T-helper 2 cell treated with Interferon-gamma antibody and Interleukin-4, amounts not matched to agents 5 μg/mL and 100 μg/mL, for 36 hours (primary cell): ENCODE measurements around the gene GMPPB.
"Not testable (repeated sequence)": the region's sequence is repeated elsewhere in the genome, so short reads cannot be mapped to it uniquely, and the experiment has no call there.

Source experiments
- DNase-seq: peaks from one replicate; pipeline ENCODE4 v3.0.0; 2021; ENCODE audit warnings: low spot score
- H3K27ac Mint-ChIP-seq: one replicate; pipeline ENCODE4 v1.8.0; 2021; ENCODE audit warnings: mild to moderate bottlenecking, mixed read lengths
- H3K27me3 Mint-ChIP-seq: one replicate; pipeline ENCODE4 v1.8.0; 2021; ENCODE audit warnings: low read depth, mixed read lengths
- H3K36me3 Mint-ChIP-seq: one replicate; pipeline ENCODE4 v1.8.0; 2021; ENCODE audit warnings: low read depth, mixed read lengths
- H3K4me1 Mint-ChIP-seq: one replicate; pipeline ENCODE4 v1.8.0; 2021; ENCODE audit warnings: low read depth, mixed read lengths
- H3K4me3 Mint-ChIP-seq: one replicate; pipeline ENCODE4 v1.8.0; 2022; ENCODE audit warnings: mild to moderate bottlenecking, moderate library complexity, mixed read lengths
- H3K9me3 Mint-ChIP-seq: one replicate; pipeline ENCODE4 v1.8.0; 2021; ENCODE audit warnings: mixed read lengths

GMPPB gene

GRCh38 chr3:49686346-49686745 is 37.4 kb downstream of the GMPPB start:
- H3K4me3 Mint-ChIP-seq, H3K9me3 Mint-ChIP-seq, H3K27ac Mint-ChIP-seq, H3K36me3 Mint-ChIP-seq, DNase-seq, H3K27me3 Mint-ChIP-seq: not testable (repeated sequence)
- peaks cover 17% of the 10 kb centered on the region for H3K4me1 Mint-ChIP-seq

- not testable (repeated sequence) for DNase-seq, H3K27ac Mint-ChIP-seq, H3K36me3 Mint-ChIP-seq, H3K27me3 Mint-ChIP-seq, H3K4me3 Mint-ChIP-seq, H3K9me3 Mint-ChIP-seq
- H3K4me1 Mint-ChIP-seq: peaks cover 15% of the 10 kb centered on the region
These were observed 37.9 kb downstream of the GMPPB start for GRCh38 chr3:49685846-49686245.

GRCh38 chr3:49685103-49685502 is 38.6 kb downstream of the GMPPB start:
- DNase-seq, H3K4me1 Mint-ChIP-seq, H3K36me3 Mint-ChIP-seq, H3K27me3 Mint-ChIP-seq, H3K9me3 Mint-ChIP-seq, H3K27ac Mint-ChIP-seq, H3K4me3 Mint-ChIP-seq: not testable (repeated sequence)

- H3K27ac Mint-ChIP-seq, DNase-seq, H3K27me3 Mint-ChIP-seq, H3K4me3 Mint-ChIP-seq, H3K4me1 Mint-ChIP-seq, H3K9me3 Mint-ChIP-seq: not testable (repeated sequence)
- H3K36me3 Mint-ChIP-seq: peaks cover 12% of the 10 kb centered on the region
These were observed 39.3 kb downstream of the GMPPB start for GRCh38 chr3:49684453-49684852.

- Mint-ChIP-seq H3K36me3 (peaks cover 14% of the 10 kb centered on the region), H3K9me3 (no peaks in the 10 kb centered on the region), H3K4me1 (no peaks in the 10 kb centered on the region), H3K4me3 (no peak overlapping the region), H3K27me3 (no peaks in the 10 kb centered on the region), H3K27ac (no peak overlapping the region)
- DNase-seq: no peak
These were observed 40.6 kb downstream of the GMPPB start for GRCh38 chr3:49683162-49683561.

- Mint-ChIP-seq H3K27ac (no peak overlapping the region), H3K9me3 (no peaks in the 10 kb centered on the region), H3K4me3 (no peak overlapping the region)
These were observed 42.2 kb downstream of the GMPPB start for GRCh38 chr3:49681543-49681942.

GRCh38 chr3:49681232-49681522 is 42.6 kb downstream of the GMPPB start:
- H3K36me3 Mint-ChIP-seq: peaks cover 17% of the 10 kb centered on the region
- no peaks in the 10 kb centered on the region for H3K27me3 Mint-ChIP-seq
- H3K4me1 Mint-ChIP-seq: no peaks in the 10 kb centered on the region
- H3K9me3 Mint-ChIP-seq: no peaks in the 10 kb centered on the region
- H3K4me3 Mint-ChIP-seq: no peak overlapping the region
- DNase-seq: no peak
- H3K27ac Mint-ChIP-seq: no peak overlapping the region

More at GRCh38 chr3:49681543-49681942, 42.2 kb downstream of the GMPPB start:
- no peak for DNase-seq
- H3K36me3 Mint-ChIP-seq: peaks cover 16% of the 10 kb centered on the region
- no peaks in the 10 kb centered on the region for H3K4me1 Mint-ChIP-seq
- no peaks in the 10 kb centered on the region for H3K27me3 Mint-ChIP-seq

- H3K36me3 Mint-ChIP-seq: peaks cover 20% of the 10 kb centered on the region
These were observed 43.1 kb downstream of the GMPPB start for GRCh38 chr3:49680493-49681231.

GRCh38 chr3:49675912-49676311 is 47.8 kb downstream of the GMPPB start:
- peak overlapping the region; percentile 8 for H3K4me3 Mint-ChIP-seq
- DNase-seq: no peak
- H3K9me3 Mint-ChIP-seq: no peaks in the 10 kb centered on the region
- H3K27me3 Mint-ChIP-seq: no peaks in the 10 kb centered on the region
- peaks cover 13% of the 10 kb centered on the region for H3K4me1 Mint-ChIP-seq
- peaks cover 14% of the 10 kb centered on the region for H3K36me3 Mint-ChIP-seq
- H3K27ac Mint-ChIP-seq: no peak overlapping the region

More at GRCh38 chr3:49680493-49681231, 43.1 kb downstream of the GMPPB start:
- no peak for DNase-seq
- no peak overlapping the region for H3K4me3 Mint-ChIP-seq
- no peak overlapping the region for H3K27ac Mint-ChIP-seq
- H3K9me3 Mint-ChIP-seq: no peaks in the 10 kb centered on the region
- H3K4me1 Mint-ChIP-seq: no peaks in the 10 kb centered on the region
- no peaks in the 10 kb centered on the region for H3K27me3 Mint-ChIP-seq

- Mint-ChIP-seq H3K4me3 (peak overlapping the region; percentile 93), H3K4me1 (peaks cover 13% of the 10 kb centered on the region), H3K27ac (peak overlapping the region; percentile 98), H3K27me3 (no peaks in the 10 kb centered on the region), H3K9me3 (no peaks in the 10 kb centered on the region), H3K36me3 (peaks cover 8% of the 10 kb centered on the region)
- no peak for DNase-seq
These were observed 49.2 kb downstream of the GMPPB start for GRCh38 chr3:49674497-49674983.

- H3K4me1 Mint-ChIP-seq: peaks cover 13% of the 10 kb centered on the region
- H3K9me3 Mint-ChIP-seq: no peaks in the 10 kb centered on the region
- no peaks in the 10 kb centered on the region for H3K27me3 Mint-ChIP-seq
- H3K36me3 Mint-ChIP-seq: peaks cover 8% of the 10 kb centered on the region
- peak within 1 kb of the TSS; percentile 93 for H3K4me3 Mint-ChIP-seq
- DNase-seq: peak; percentile 97
- peak within 1 kb of the TSS; percentile 98 for H3K27ac Mint-ChIP-seq
These were observed 49.8 kb downstream of the GMPPB start, which contains the start of gene APEH for GRCh38 chr3:49673715-49674496. Gene APEH (plus strand): TSS chr3:49674351. CDS start chr3:49674402, 51 bp downstream.

- Mint-ChIP-seq H3K4me3 (peak overlapping the region; percentile 93), H3K9me3 (no peaks in the 10 kb centered on the region), H3K27me3 (no peaks in the 10 kb centered on the region), H3K4me1 (peaks cover 13% of the 10 kb centered on the region), H3K27ac (peak overlapping the region; percentile 98), H3K36me3 (peaks cover 7% of the 10 kb centered on the region)
- peak; percentile 15 for DNase-seq
These were observed 50.5 kb downstream of the GMPPB start for GRCh38 chr3:49673121-49673714.

GRCh38 chr3:49671291-49672288 is 52.2 kb downstream of the GMPPB start:
- H3K9me3 Mint-ChIP-seq: no peaks in the 10 kb centered on the region
- DNase-seq: peak; percentile 65
- H3K27ac Mint-ChIP-seq: peak overlapping the region; percentile 51
- H3K27me3 Mint-ChIP-seq: no peaks in the 10 kb centered on the region
- peaks cover 13% of the 10 kb centered on the region for H3K4me1 Mint-ChIP-seq
- H3K36me3 Mint-ChIP-seq: peaks cover 5% of the 10 kb centered on the region
- peak overlapping the region; percentile 72 for H3K4me3 Mint-ChIP-seq
